A673 (cell line): ENCODE data around the gene PHKA2. TPM values are rescaled to one million over a fixed set of nuclear protein-coding genes. Genes with fewer than 3 reads are reported as not detected.

Source experiments
- BruUV-seq: library from RNA; stranded (reverse); fragments of 400-500 nt; replicated peaks from 2 replicates; lab custom pipeline; 2021; lab: Mats Ljungman, UMichigan
- CTCF ChIA-PET: fragments of 300-600 bp; sonication (Branson Sonifier 250); formaldehyde crosslinking; loops from one replicate; lab custom pipeline; 2022; ENCODE audit warnings: antibody characterized with exemption; lab: Charles Lee
- POLR2A ChIA-PET: fragments of 300-600 bp; sonication (Branson Sonifier 250); formaldehyde crosslinking; loops from one replicate; lab custom pipeline; 2022; ENCODE audit warnings: antibody characterized with exemption; ENCODE audit not compliant: low non-redundant PET; lab: Charles Lee
- DNase-seq: peaks from one replicate; pipeline ENCODE4 v3.0.0-alpha.2; 2015; ENCODE audit warnings: low spot score
- H3K27ac ChIP-seq: fragments of 200-600 bp; sonication (generic); 2 replicates; pipeline ENCODE4 v1.5.1; 2016; ENCODE audit warnings: mixed run types, low read depth, mild to moderate bottlenecking, mixed read lengths, antibody characterized with exemption, low read length; ENCODE audit not compliant: poor library complexity, severe bottlenecking
- H3K27me3 ChIP-seq: fragments of 200-600 bp; sonication (generic); replicated peaks from 2 replicates; pipeline ENCODE4 v1.6.1; 2017; ENCODE audit warnings: mixed run types, low read depth, mild to moderate bottlenecking, mixed read lengths, antibody characterized with exemption, low read length; ENCODE audit not compliant: insufficient read depth, poor library complexity
- H3K36me3 ChIP-seq: fragments of 200-600 bp; sonication (generic); 2 replicates; pipeline ENCODE4 v1.6.1; 2016; ENCODE audit warnings: mixed run types, mild to moderate bottlenecking, mixed read lengths, antibody characterized with exemption, low read length; ENCODE audit not compliant: insufficient read depth, poor library complexity, severe bottlenecking
- H3K4me1 ChIP-seq: fragments of 200-600 bp; sonication (generic); 2 replicates; pipeline ENCODE4 v1.6.1; 2017; ENCODE audit warnings: mixed run types, mild to moderate bottlenecking, mixed read lengths, antibody characterized with exemption, low read length; ENCODE audit not compliant: insufficient read depth, poor library complexity, severe bottlenecking
- H3K4me3 ChIP-seq: fragments of 200-600 bp; sonication (generic); 2 replicates; pipeline ENCODE4 v1.5.1; 2016; ENCODE audit warnings: low read depth, mixed run types, mild to moderate bottlenecking, mixed read lengths, low read length; ENCODE audit not compliant: poor library complexity, severe bottlenecking
- H3K9me3 ChIP-seq: fragments of 200-600 bp; sonication (generic); 2 replicates; pipeline ENCODE4 v1.6.1; 2016; ENCODE audit warnings: mixed run types, low read depth, mild to moderate bottlenecking, mixed read lengths, antibody characterized with exemption, low read length; ENCODE audit not compliant: poor library complexity, severe bottlenecking
- EZH2 ChIP-seq: fragments of 200-600 bp; sonication (generic); IDR thresholded peaks from 2 replicates; pipeline ENCODE4 v1.6.1; 2017; ENCODE audit warnings: borderline replicate concordance, low read depth, mild to moderate bottlenecking, mixed read lengths, antibody characterized with exemption, low read length; ENCODE audit not compliant: poor library complexity, severe bottlenecking
- intact Hi-C: fragments of 100-400 bp; cut with micrococcal nuclease; formaldehyde crosslinking; loops from one replicate; pipeline ENCODE4 v1.10.0; 2022; ENCODE audit not compliant: unreplicated experiment
- total RNA-seq: library from RNA; stranded (reverse); gene quantifications from 2 replicates; pipeline ENCODE4 v1.2.3, GENCODE V29; 2021
- TF ChIP-seq, protein P1 (sequence below): fragments of 300-800, 200-600 bp; sonication (generic); conservative IDR thresholded peaks from 2 replicates; pipeline ENCODE4 v1.5.1; 2017; ENCODE audit warnings: low read depth, mild to moderate bottlenecking, antibody characterized with exemption, low read length, moderate library complexity, mixed read lengths

Gene PHKA2
- total RNA-seq, 1 experiment from 2014 or later = 31.4 TPM

DNA sequence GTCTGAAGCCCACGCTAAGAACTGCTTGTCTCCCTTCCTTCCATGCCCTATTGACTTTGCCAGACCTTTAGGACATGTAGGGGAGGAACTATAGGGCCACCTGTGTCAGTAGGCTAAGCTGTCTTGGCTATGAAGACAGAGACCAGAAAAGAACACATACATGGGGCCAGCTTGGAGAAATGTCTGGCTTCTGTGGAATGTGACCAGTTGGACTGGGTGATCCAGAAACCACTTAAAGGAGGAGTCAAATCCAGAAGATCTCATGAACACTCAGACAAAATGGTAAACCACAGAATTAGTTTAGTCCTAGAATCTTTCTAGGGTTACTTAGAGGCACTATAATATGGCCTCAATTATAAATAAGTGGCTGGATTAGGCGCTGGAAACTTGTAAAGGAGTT, 42.0 kb downstream of the PHKA2 start:
- H3K27me3 ChIP-seq = no peaks in the 10 kb centered on the region
- ChIA-PET CTCF (no interaction called here), POLR2A (no interaction called here)
- intact Hi-C loops = no loop called here
- H3K27ac ChIP-seq = no peak overlapping the region
- H3K4me3 ChIP-seq = no peak overlapping the region
- peaks cover 22% of the 10 kb centered on the region for H3K4me1 ChIP-seq
- no peak for DNase-seq
- no peak for TF ChIP-seq EZH2
- TF ChIP-seq, protein P1, sequence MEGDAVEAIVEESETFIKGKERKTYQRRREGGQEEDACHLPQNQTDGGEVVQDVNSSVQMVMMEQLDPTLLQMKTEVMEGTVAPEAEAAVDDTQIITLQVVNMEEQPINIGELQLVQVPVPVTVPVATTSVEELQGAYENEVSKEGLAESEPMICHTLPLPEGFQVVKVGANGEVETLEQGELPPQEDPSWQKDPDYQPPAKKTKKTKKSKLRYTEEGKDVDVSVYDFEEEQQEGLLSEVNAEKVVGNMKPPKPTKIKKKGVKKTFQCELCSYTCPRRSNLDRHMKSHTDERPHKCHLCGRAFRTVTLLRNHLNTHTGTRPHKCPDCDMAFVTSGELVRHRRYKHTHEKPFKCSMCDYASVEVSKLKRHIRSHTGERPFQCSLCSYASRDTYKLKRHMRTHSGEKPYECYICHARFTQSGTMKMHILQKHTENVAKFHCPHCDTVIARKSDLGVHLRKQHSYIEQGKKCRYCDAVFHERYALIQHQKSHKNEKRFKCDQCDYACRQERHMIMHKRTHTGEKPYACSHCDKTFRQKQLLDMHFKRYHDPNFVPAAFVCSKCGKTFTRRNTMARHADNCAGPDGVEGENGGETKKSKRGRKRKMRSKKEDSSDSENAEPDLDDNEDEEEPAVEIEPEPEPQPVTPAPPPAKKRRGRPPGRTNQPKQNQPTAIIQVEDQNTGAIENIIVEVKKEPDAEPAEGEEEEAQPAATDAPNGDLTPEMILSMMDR = no peak
- no peaks in the 10 kb centered on the region for H3K9me3 ChIP-seq
- BruUV-seq = no TSS peak
- H3K36me3 ChIP-seq = peaks cover 6% of the 10 kb centered on the region

DNA sequence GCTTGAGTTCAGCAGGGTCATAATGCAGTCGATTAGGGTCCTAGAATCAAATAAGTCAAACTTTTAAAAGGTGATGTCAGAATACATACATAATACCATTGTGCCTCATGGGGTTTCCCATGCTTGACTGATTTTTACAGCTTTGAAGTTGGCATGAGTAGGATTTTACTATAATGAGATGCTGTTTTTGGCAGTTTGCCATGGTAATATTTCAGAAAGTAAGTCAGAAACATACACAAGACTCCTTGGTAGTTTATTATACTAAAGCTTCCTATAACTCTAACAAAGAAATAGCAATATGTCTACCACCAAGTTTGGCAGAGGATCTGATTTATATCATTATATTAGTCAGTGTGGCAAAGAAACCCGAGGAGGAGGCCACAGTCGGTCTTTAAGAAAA, 45.2 kb downstream of the PHKA2 start:
- CTCF ChIA-PET = no interaction called here
- no peak overlapping the region for H3K27ac ChIP-seq
- intact Hi-C loops = loop anchor here (5.0 kb wide), 1 partner anchor 59 kb away; no protein-coding TSS in a partner anchor
- peaks cover 13% of the 10 kb centered on the region for H3K36me3 ChIP-seq
- BruUV-seq = no TSS peak
- H3K9me3 ChIP-seq = no peaks in the 10 kb centered on the region
- POLR2A ChIA-PET = no interaction called here
- DNase-seq = peak; percentile 86
- no peaks in the 10 kb centered on the region for H3K27me3 ChIP-seq
- no peak for TF ChIP-seq EZH2
- TF ChIP-seq, protein P1 = no peak
- peaks cover 22% of the 10 kb centered on the region for H3K4me1 ChIP-seq
- H3K4me3 ChIP-seq = no peak overlapping the region

DNA sequence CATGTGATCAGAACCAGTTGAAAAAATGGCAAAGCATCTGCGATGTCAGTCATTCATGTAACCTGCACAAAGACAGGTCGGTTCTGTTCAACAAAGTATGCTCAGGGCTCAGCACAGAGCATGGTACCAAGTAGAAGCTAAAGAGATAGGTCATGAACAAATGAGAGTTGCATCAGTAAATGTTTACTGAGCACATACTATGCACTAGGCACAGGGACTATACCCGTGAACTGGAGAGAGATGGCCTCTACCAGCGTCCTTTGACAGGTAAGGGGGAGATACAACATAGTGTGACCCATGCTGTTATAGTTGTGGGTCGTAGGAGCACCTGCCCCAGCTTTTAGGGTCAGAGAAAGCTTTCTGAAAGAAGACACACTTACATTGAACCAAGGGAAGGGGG, 46.7 kb downstream of the PHKA2 start:
- Histone ChIP-seq H3K27ac (no peak overlapping the region), H3K27me3 (no peaks in the 10 kb centered on the region), H3K36me3 (peaks cover 13% of the 10 kb centered on the region), H3K9me3 (no peaks in the 10 kb centered on the region), H3K4me1 (peaks cover 27% of the 10 kb centered on the region), H3K4me3 (no peak overlapping the region)
- POLR2A ChIA-PET = no interaction called here
- BruUV-seq = no TSS peak
- no peak for DNase-seq
- TF ChIP-seq, protein P1 = no peak
- no peak for TF ChIP-seq EZH2
- CTCF ChIA-PET = no interaction called here
- intact Hi-C loops = loop anchor here (5.0 kb wide), 1 partner anchor 60 kb away; no protein-coding TSS in a partner anchor
